GM23338 (cell line): ENCODE data around the gene CFAP100. TPM values are rescaled to one million over a fixed set of nuclear protein-coding genes. Genes with fewer than 3 reads are reported as not detected.

Source experiments
- ATAC-seq: fragments of 200-7000 bp; cut with Tn5 transposase; 3 replicates; pipeline ENCODE4 v1.9.1; 2020
- DNase-seq: peaks from one replicate; pipeline ENCODE4 v3.0.0-alpha.2; 2015; ENCODE audit warnings: low spot score
- H2AFZ ChIP-seq: fragments of 200-600 bp; sonication (generic); 2 replicates; pipeline ENCODE4 v1.8.0; 2016; ENCODE audit warnings: antibody characterized with exemption, mild to moderate bottlenecking, moderate library complexity
- H3F3A ChIP-seq: fragments of 200-600 bp; sonication (generic); replicated peaks from 2 replicates; pipeline ENCODE4 v1.8.0; 2017; ENCODE audit warnings: antibody characterized with exemption, mixed run types, low read depth
- H3K27ac ChIP-seq: fragments of 200-600 bp; sonication (generic); 2 replicates; pipeline ENCODE4 v1.6.1; 2016; ENCODE audit warnings: low read depth
- H3K27me3 ChIP-seq: fragments of 200-600 bp; sonication (generic); 2 replicates; pipeline ENCODE4 v1.8.0; 2016; ENCODE audit warnings: mild to moderate bottlenecking, mixed run types, moderate library complexity; ENCODE audit not compliant: insufficient read depth
- H3K36me3 ChIP-seq: fragments of 200-600 bp; sonication (generic); 2 replicates; pipeline ENCODE4 v1.8.0; 2016; ENCODE audit warnings: mild to moderate bottlenecking; ENCODE audit not compliant: insufficient read depth
- H3K4me1 ChIP-seq: fragments of 200-600 bp; sonication (generic); 2 replicates; pipeline ENCODE4 v1.8.0; 2016; ENCODE audit warnings: mild to moderate bottlenecking, moderate library complexity; ENCODE audit not compliant: insufficient read depth
- H3K4me2 ChIP-seq: fragments of 200-600 bp; sonication (generic); 2 replicates; pipeline ENCODE4 v1.7.1; 2017; ENCODE audit warnings: mixed run types
- H3K4me3 ChIP-seq: fragments of 200-600 bp; sonication (generic); 2 replicates; pipeline ENCODE4 v1.6.1; 2016; ENCODE audit warnings: mixed run types
- H3K79me2 ChIP-seq: fragments of 200-600 bp; sonication (generic); replicated peaks from 2 replicates; pipeline ENCODE4 v1.8.0; 2017; ENCODE audit warnings: mild to moderate bottlenecking; ENCODE audit not compliant: insufficient read depth
- H3K9me2 ChIP-seq: fragments of 200-600 bp; sonication (generic); 2 replicates; pipeline ENCODE4 v1.8.0; 2017; ENCODE audit not compliant: insufficient read depth
- H4K20me1 ChIP-seq: fragments of 200-600 bp; sonication (generic); replicated peaks from 2 replicates; pipeline ENCODE4 v1.8.0; 2017; ENCODE audit warnings: mild to moderate bottlenecking; ENCODE audit not compliant: insufficient read depth
- H3K27ac Mint-ChIP-seq: 2 replicates; pipeline ENCODE4 v1.8.0; 2020; ENCODE audit warnings: inconsistent platforms, mild to moderate bottlenecking, moderate library complexity, mixed read lengths
- H3K27me3 Mint-ChIP-seq: 3 replicates; pipeline ENCODE4 v1.8.0; 2022; ENCODE audit warnings: low read depth, mild to moderate bottlenecking, moderate library complexity, mixed read lengths, inconsistent platforms; ENCODE audit not compliant: insufficient read depth, poor library complexity
- H3K36me3 Mint-ChIP-seq: 3 replicates; pipeline ENCODE4 v1.8.0; 2021; ENCODE audit warnings: low read depth, mild to moderate bottlenecking, inconsistent platforms, moderate library complexity, mixed read lengths
- H3K4me1 Mint-ChIP-seq: 3 replicates; pipeline ENCODE4 v1.8.0; 2020; ENCODE audit warnings: mild to moderate bottlenecking, inconsistent platforms, mixed read lengths
- H3K4me3 Mint-ChIP-seq: 3 replicates; pipeline ENCODE4 v1.8.0; 2021; ENCODE audit warnings: moderate library complexity, mild to moderate bottlenecking, inconsistent platforms, mixed read lengths
- H3K9me3 Mint-ChIP-seq: 3 replicates; pipeline ENCODE4 v1.8.0; 2020; ENCODE audit warnings: moderate library complexity, mild to moderate bottlenecking, inconsistent platforms, mixed read lengths
- CREB1 ChIP-seq: fragments of 250-450 bp; sonication (Bioruptor Pico); IDR thresholded peaks from 2 replicates; pipeline ENCODE4 v1.5.0; 2020; ENCODE audit warnings: low read depth, mild to moderate bottlenecking, moderate library complexity
- ETS1 ChIP-seq: IDR thresholded peaks from 2 replicates; pipeline ENCODE4 v1.6.1; 2016; ENCODE audit warnings: antibody characterized with exemption
- EZH2 ChIP-seq: fragments of 200-600 bp; sonication (generic); IDR thresholded peaks from one replicate; pipeline ENCODE4 v1.8.0; 2017; ENCODE audit warnings: antibody characterized with exemption, mild to moderate bottlenecking, low read depth; ENCODE audit not compliant: unreplicated experiment
- EZH2phosphoT487 ChIP-seq: fragments of 200-600 bp; sonication (generic); IDR thresholded peaks from one replicate; pipeline ENCODE4 v1.8.1; 2018; ENCODE audit warnings: antibody characterized with exemption; ENCODE audit not compliant: unreplicated experiment
- JUNB ChIP-seq: IDR thresholded peaks from one replicate; pipeline ENCODE4 v1.6.1; 2016; ENCODE audit warnings: antibody characterized with exemption; ENCODE audit not compliant: unreplicated experiment
- NANOG ChIP-seq: IDR thresholded peaks from 2 replicates; pipeline ENCODE4 v1.6.1; 2016; ENCODE audit warnings: antibody characterized with exemption, borderline replicate concordance
- POLR2AphosphoS5 ChIP-seq: IDR thresholded peaks from 2 replicates; pipeline ENCODE4 v1.6.1; 2016; ENCODE audit warnings: antibody characterized with exemption, low read depth
- STAT1 ChIP-seq: IDR thresholded peaks from one replicate; pipeline ENCODE4 v1.6.1; 2016; ENCODE audit warnings: antibody characterized with exemption; ENCODE audit not compliant: unreplicated experiment
- ZNF114 ChIP-seq: fragments of 250-450 bp; sonication (Bioruptor Pico); IDR thresholded peaks from 2 replicates; pipeline ENCODE4 v1.5.0; 2020; ENCODE audit warnings: mild to moderate bottlenecking, moderate library complexity
- ZNF331 ChIP-seq: fragments of 250-450 bp; sonication (Bioruptor Pico); IDR thresholded peaks from 2 replicates; pipeline ENCODE4 v1.5.0; 2020; ENCODE audit warnings: low read depth, mild to moderate bottlenecking, moderate library complexity
- polyA plus RNA-seq: library from polyadenylated mRNA; unstranded; fragments of >200 nt; fragmentation: Nextera tagmentation; extraction: Ambion mirVana; gene quantifications from 2 replicates; pipeline ENCODE4 v1.2.1, GENCODE V29; 2016
- total RNA-seq: library from RNA; depleted of rRNA; stranded (reverse); fragments of >200 nt; shearing (Covaris generic); gene quantifications from 2 replicates; pipeline ENCODE4 v1.2.3, GENCODE V29; 2014
- TF ChIP-seq, protein P1 (sequence below), 2 experiments: fragments of 200-600 bp in 1 of 2; sonication (generic) in 1 of 2; conservative IDR thresholded peaks; 2 replicates each; pipeline versions ENCODE4 v1.5.1 to v1.6.1; 2016 to 2017; ENCODE audit warnings: antibody characterized with exemption in 2 of 2, low read depth in 2 of 2, mild to moderate bottlenecking in 2 of 2, moderate library complexity in 1 of 2
- TF ChIP-seq, protein P2 (sequence below): fragments of 250-450 bp; sonication (Bioruptor Pico); IDR thresholded peaks from 2 replicates; pipeline ENCODE4 v1.5.0; 2020; ENCODE audit warnings: mild to moderate bottlenecking, moderate library complexity
- TF ChIP-seq, protein P3 (sequence below): IDR thresholded peaks from one replicate; pipeline ENCODE4 v1.6.1; 2018; ENCODE audit warnings: antibody characterized with exemption; ENCODE audit not compliant: unreplicated experiment

The CFAP100 gene
- total and polyA plus RNA-seq, 2 experiments from 2014 or later, result 0.07 TPM; not detected in 1

- ATAC-seq (no peak), DNase-seq (no peak)
- H3K36me3 Mint-ChIP-seq, result no peaks in the 10 kb centered on the region
- Histone ChIP-seq H3K9me2 (no peaks in the 10 kb centered on the region), H3K79me2 (no peaks in the 10 kb centered on the region), H3K36me3 (no peaks in the 10 kb centered on the region; the same call in 1 of the 2 replicates), H3K4me2 (no peak overlapping the region), H4K20me1 (no peaks in the 10 kb centered on the region), H2AFZ (no peak overlapping the region), H3K27ac (no peak overlapping the region), H3K27me3 (peaks cover 21% of the 10 kb centered on the region), H3F3A (peaks cover under 1% of the 10 kb centered on the region; the same call in 1 of the 2 replicates), H3K4me3 (no peak overlapping the region), H3K4me1 (peaks cover 21% of the 10 kb centered on the region)
- peaks cover 39% of the 10 kb centered on the region for H3K4me1 Mint-ChIP-seq
- no peak overlapping the region for H3K27ac Mint-ChIP-seq
- TF ChIP-seq ZNF114 (CRISPR knock-in tag), result no peak
- no peak for TF ChIP-seq NANOG
- TF ChIP-seq ETS1, result no peak
- no peak for TF ChIP-seq EZH2phosphoT487
- no peak for TF ChIP-seq POLR2AphosphoS5
- TF ChIP-seq, protein P1, sequence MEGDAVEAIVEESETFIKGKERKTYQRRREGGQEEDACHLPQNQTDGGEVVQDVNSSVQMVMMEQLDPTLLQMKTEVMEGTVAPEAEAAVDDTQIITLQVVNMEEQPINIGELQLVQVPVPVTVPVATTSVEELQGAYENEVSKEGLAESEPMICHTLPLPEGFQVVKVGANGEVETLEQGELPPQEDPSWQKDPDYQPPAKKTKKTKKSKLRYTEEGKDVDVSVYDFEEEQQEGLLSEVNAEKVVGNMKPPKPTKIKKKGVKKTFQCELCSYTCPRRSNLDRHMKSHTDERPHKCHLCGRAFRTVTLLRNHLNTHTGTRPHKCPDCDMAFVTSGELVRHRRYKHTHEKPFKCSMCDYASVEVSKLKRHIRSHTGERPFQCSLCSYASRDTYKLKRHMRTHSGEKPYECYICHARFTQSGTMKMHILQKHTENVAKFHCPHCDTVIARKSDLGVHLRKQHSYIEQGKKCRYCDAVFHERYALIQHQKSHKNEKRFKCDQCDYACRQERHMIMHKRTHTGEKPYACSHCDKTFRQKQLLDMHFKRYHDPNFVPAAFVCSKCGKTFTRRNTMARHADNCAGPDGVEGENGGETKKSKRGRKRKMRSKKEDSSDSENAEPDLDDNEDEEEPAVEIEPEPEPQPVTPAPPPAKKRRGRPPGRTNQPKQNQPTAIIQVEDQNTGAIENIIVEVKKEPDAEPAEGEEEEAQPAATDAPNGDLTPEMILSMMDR (conservative IDR thresholded peaks at IDR 0.05; ENCODE audit: low read depth in 2 of 2), result no peak
- TF ChIP-seq, protein P2, sequence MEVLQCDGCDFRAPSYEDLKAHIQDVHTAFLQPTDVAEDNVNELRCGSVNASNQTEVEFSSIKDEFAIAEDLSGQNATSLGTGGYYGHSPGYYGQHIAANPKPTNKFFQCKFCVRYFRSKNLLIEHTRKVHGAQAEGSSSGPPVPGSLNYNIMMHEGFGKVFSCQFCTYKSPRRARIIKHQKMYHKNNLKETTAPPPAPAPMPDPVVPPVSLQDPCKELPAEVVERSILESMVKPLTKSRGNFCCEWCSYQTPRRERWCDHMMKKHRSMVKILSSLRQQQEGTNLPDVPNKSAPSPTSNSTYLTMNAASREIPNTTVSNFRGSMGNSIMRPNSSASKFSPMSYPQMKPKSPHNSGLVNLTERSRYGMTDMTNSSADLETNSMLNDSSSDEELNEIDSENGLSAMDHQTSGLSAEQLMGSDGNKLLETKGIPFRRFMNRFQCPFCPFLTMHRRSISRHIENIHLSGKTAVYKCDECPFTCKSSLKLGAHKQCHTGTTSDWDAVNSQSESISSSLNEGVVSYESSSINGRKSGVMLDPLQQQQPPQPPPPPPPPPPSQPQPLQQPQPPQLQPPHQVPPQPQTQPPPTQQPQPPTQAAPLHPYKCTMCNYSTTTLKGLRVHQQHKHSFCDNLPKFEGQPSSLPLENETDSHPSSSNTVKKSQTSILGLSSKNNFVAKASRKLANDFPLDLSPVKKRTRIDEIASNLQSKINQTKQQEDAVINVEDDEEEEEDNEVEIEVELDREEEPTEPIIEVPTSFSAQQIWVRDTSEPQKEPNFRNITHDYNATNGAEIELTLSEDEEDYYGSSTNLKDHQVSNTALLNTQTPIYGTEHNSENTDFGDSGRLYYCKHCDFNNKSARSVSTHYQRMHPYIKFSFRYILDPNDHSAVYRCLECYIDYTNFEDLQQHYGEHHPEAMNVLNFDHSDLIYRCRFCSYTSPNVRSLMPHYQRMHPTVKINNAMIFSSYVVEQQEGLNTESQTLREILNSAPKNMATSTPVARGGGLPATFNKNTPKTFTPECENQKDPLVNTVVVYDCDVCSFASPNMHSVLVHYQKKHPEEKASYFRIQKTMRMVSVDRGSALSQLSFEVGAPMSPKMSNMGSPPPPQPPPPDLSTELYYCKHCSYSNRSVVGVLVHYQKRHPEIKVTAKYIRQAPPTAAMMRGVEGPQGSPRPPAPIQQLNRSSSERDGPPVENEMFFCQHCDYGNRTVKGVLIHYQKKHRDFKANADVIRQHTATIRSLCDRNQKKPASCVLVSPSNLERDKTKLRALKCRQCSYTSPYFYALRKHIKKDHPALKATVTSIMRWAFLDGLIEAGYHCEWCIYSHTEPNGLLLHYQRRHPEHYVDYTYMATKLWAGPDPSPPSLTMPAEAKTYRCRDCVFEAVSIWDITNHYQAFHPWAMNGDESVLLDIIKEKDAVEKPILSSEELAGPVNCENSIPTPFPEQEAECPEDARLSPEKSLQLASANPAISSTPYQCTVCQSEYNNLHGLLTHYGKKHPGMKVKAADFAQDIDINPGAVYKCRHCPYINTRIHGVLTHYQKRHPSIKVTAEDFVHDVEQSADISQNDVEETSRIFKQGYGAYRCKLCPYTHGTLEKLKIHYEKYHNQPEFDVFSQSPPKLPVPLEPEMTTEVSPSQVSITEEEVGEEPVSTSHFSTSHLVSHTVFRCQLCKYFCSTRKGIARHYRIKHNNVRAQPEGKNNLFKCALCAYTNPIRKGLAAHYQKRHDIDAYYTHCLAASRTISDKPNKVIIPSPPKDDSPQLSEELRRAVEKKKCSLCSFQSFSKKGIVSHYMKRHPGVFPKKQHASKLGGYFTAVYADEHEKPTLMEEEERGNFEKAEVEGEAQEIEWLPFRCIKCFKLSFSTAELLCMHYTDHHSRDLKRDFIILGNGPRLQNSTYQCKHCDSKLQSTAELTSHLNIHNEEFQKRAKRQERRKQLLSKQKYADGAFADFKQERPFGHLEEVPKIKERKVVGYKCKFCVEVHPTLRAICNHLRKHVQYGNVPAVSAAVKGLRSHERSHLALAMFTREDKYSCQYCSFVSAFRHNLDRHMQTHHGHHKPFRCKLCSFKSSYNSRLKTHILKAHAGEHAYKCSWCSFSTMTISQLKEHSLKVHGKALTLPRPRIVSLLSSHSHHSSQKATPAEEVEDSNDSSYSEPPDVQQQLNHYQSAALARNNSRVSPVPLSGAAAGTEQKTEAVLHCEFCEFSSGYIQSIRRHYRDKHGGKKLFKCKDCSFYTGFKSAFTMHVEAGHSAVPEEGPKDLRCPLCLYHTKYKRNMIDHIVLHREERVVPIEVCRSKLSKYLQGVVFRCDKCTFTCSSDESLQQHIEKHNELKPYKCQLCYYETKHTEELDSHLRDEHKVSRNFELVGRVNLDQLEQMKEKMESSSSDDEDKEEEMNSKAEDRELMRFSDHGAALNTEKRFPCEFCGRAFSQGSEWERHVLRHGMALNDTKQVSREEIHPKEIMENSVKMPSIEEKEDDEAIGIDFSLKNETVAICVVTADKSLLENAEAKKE, result no peak
- no peak for TF ChIP-seq CREB1
- no peak for TF ChIP-seq ZNF331 (CRISPR knock-in tag)
- TF ChIP-seq, protein P3, sequence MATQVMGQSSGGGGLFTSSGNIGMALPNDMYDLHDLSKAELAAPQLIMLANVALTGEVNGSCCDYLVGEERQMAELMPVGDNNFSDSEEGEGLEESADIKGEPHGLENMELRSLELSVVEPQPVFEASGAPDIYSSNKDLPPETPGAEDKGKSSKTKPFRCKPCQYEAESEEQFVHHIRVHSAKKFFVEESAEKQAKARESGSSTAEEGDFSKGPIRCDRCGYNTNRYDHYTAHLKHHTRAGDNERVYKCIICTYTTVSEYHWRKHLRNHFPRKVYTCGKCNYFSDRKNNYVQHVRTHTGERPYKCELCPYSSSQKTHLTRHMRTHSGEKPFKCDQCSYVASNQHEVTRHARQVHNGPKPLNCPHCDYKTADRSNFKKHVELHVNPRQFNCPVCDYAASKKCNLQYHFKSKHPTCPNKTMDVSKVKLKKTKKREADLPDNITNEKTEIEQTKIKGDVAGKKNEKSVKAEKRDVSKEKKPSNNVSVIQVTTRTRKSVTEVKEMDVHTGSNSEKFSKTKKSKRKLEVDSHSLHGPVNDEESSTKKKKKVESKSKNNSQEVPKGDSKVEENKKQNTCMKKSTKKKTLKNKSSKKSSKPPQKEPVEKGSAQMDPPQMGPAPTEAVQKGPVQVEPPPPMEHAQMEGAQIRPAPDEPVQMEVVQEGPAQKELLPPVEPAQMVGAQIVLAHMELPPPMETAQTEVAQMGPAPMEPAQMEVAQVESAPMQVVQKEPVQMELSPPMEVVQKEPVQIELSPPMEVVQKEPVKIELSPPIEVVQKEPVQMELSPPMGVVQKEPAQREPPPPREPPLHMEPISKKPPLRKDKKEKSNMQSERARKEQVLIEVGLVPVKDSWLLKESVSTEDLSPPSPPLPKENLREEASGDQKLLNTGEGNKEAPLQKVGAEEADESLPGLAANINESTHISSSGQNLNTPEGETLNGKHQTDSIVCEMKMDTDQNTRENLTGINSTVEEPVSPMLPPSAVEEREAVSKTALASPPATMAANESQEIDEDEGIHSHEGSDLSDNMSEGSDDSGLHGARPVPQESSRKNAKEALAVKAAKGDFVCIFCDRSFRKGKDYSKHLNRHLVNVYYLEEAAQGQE, result no peak
- TF ChIP-seq JUNB, result no peak
- no peak for TF ChIP-seq STAT1
- TF ChIP-seq EZH2, result no peak
- no peak overlapping the region for H3K4me3 Mint-ChIP-seq
- H3K27me3 Mint-ChIP-seq, result peaks cover 32% of the 10 kb centered on the region
- no peaks in the 10 kb centered on the region for H3K9me3 Mint-ChIP-seq
Observed at GRCh38 chr3:126360714-126361060, 34.0 kb upstream of the CFAP100 start.
